SK-N-MC (cell line): ENCODE measurements around the gene PRKRIP1.

Experiments
- EZH2 ChIP-seq: fragments of 200-600 bp; sonication (generic); IDR thresholded peaks from one replicate; pipeline ENCODE4 v1.6.1; 2017; ENCODE audit warnings: antibody characterized with exemption
- POLR2AphosphoS5 ChIP-seq: IDR thresholded peaks from 2 replicates; pipeline ENCODE4 v1.6.1; 2012; ENCODE audit warnings: mild to moderate bottlenecking, low read depth, low read length, borderline replicate concordance

DNA sequence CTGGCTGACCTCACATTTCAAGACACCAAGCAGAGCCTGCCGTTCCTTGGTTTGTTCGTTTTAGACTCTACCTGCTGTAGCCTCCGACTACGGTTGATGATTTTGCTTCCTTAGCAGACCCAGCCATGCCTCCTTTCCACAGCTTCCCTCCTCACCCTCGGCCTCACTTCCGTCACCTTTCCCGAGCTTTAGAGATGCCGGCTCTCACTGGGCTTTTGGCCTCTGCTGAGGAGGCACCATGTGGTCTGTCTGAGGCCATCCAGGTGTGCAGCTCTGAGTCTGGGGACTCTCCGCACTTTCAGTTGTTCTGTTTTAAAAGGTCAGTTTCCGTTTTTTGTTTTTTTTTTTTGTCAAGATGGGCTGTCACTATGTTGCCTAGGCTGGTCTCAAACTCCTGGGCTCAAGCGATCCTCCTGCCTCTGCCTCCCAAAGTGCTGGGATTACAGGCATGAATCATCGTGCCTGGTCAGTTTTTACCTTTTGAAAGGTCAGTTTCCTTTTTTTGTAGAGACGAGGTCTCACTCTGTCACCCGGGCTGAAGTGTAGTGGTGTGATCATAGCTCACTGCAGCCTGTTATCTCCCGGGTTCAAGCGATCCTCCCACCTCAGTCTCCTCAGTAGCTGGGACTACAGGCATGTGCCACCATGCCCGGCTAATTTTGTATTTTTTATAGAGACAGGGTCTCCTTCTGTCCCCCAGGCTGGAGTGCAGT is 49.0 kb downstream of the PRKRIP1 start:
- TF ChIP-seq POLR2AphosphoS5 (no peak), EZH2 (no peak)
